OCI-LY3 (cell line): ENCODE measurements around the gene ZNF654.

Source experiments
- H2AFZ ChIP-seq: fragments of 200-600, 300-600 bp; shearing (Covaris generic); 2 replicates; pipeline ENCODE4 v1.6.0; 2014; ENCODE audit warnings: antibody characterized with exemption, low read depth, low read length
- H3K27ac ChIP-seq: fragments of 200-600, 300-600 bp; sonication (generic); 2 replicates; pipeline ENCODE4 v1.5.1; 2014; ENCODE audit warnings: mild to moderate bottlenecking, low read length, moderate library complexity, mixed read lengths
- H3K27me3 ChIP-seq: fragments of 200-600, 300-600 bp; sonication (generic); 2 replicates; pipeline ENCODE4 v1.6.1; 2014; ENCODE audit warnings: low read depth, low read length, mixed read lengths
- H3K36me3 ChIP-seq: fragments of 200-600, 300-600 bp; sonication (generic); replicated peaks from 2 replicates; pipeline ENCODE3; 2014; ENCODE audit warnings: low read depth, low read length, mixed read lengths
- H3K4me1 ChIP-seq: fragments of 300-600, 200-600 bp; sonication (generic); 2 replicates; pipeline ENCODE4 v1.6.1; 2014; ENCODE audit warnings: low read length, mixed read lengths
- H3K4me2 ChIP-seq: fragments of 200-600, 300-600 bp; sonication (generic); 2 replicates; pipeline ENCODE4 v1.6.1; 2014; ENCODE audit warnings: low read length, mixed read lengths
- H3K4me3 ChIP-seq: fragments of 300-600, 200-600 bp; sonication (generic); 2 replicates; pipeline ENCODE4 v1.5.1; 2014; ENCODE audit warnings: antibody characterized with exemption, mild to moderate bottlenecking, low read length, moderate library complexity
- H3K79me2 ChIP-seq: fragments of 300-600, 200-600 bp; shearing (Covaris generic); 2 replicates; pipeline ENCODE4 v1.6.1; 2014; ENCODE audit warnings: mild to moderate bottlenecking, low read length, mixed read lengths
- H3K9ac ChIP-seq: fragments of 300-600, 200-600 bp; shearing (Covaris generic); 2 replicates; pipeline ENCODE4 v1.6.0; 2014; ENCODE audit warnings: mild to moderate bottlenecking, low read length, moderate library complexity
- H3K9me3 ChIP-seq: fragments of 200-600, 300-600 bp; shearing (Covaris generic); 2 replicates; pipeline ENCODE4 v1.6.1; 2014; ENCODE audit warnings: low read length, mixed read lengths; ENCODE audit not compliant: insufficient read depth
- H4K20me1 ChIP-seq: fragments of 200-600, 300-600 bp; sonication (generic); 2 replicates; pipeline ENCODE4 v1.6.1; 2016; ENCODE audit warnings: low read length, mixed read lengths; ENCODE audit not compliant: insufficient read depth
- EZH2phosphoT487 ChIP-seq: fragments of 200-600 bp; shearing (Covaris generic); IDR thresholded peaks from 2 replicates; pipeline ENCODE4 v1.6.1; 2018; ENCODE audit warnings: antibody characterized with exemption, mixed run types, low read depth
- TF ChIP-seq, protein P1 (sequence below): fragments of 200-600, 300-600 bp; sonication (generic); IDR thresholded peaks from 2 replicates; pipeline ENCODE4 v1.5.1; 2014; ENCODE audit warnings: antibody characterized with exemption, low read length, low read depth

Gene ZNF654

DNA sequence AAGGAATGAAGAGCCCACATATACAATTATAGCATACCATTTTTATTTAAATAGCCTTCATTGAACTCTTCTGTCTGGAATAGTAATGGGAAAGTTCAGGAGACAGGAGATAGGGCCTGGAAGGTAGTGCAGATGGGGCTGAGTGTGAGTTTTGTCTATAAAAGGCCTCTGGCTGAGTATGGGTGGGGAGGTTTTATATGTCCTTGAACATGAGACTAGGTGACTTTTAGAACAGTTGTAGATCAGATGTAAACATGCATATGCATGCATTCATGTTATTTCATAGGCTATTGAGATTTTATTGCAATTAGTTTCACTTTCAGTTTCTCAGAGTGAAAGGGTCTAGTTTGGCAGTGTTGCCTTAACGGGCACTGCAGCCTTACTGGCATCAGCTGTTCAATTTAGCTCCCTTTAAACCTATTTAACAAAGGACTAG lies 27.4 kb upstream of the ZNF654 start:
- H3K79me2 ChIP-seq: no peaks in the 10 kb centered on the region
- H3K9ac ChIP-seq: peak overlapping the region; percentile 49

DNA sequence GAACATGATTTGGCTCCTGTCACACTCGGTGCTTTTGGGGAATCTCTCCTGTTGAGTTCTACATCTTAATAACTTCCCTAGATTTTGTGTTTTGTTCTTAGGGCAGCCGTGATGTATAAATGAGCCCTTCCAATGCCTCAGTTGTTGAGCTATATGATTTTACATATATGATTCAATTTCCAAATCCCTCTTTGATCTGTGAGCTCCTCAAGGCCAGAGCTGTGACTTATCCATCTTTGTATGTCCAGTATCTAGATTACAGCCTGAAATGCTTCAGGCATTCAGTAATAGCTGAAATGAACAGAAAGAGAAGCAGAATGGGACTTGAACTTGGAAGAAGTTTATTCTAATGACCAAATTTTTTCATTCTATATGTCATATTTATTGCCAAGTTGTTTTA lies 26.8 kb upstream of the ZNF654 start:
- peaks cover 11% of the 10 kb centered on the region for H3K4me1 ChIP-seq
- H3K4me2 ChIP-seq: peak overlapping the region; percentile 72
- no peak for TF ChIP-seq EZH2phosphoT487
- TF ChIP-seq, protein P1, sequence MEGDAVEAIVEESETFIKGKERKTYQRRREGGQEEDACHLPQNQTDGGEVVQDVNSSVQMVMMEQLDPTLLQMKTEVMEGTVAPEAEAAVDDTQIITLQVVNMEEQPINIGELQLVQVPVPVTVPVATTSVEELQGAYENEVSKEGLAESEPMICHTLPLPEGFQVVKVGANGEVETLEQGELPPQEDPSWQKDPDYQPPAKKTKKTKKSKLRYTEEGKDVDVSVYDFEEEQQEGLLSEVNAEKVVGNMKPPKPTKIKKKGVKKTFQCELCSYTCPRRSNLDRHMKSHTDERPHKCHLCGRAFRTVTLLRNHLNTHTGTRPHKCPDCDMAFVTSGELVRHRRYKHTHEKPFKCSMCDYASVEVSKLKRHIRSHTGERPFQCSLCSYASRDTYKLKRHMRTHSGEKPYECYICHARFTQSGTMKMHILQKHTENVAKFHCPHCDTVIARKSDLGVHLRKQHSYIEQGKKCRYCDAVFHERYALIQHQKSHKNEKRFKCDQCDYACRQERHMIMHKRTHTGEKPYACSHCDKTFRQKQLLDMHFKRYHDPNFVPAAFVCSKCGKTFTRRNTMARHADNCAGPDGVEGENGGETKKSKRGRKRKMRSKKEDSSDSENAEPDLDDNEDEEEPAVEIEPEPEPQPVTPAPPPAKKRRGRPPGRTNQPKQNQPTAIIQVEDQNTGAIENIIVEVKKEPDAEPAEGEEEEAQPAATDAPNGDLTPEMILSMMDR: no peak
- peak overlapping the region; percentile 49 for H3K9ac ChIP-seq
- no peaks in the 10 kb centered on the region for H3K9me3 ChIP-seq
- H3K27me3 ChIP-seq: no peaks in the 10 kb centered on the region
- no peaks in the 10 kb centered on the region for H3K79me2 ChIP-seq
- H3K4me3 ChIP-seq: peak overlapping the region; percentile 75
- no peaks in the 10 kb centered on the region for H3K36me3 ChIP-seq
- H2AFZ ChIP-seq: peak overlapping the region; percentile 97
- peak overlapping the region; percentile 20 for H3K27ac ChIP-seq
- H4K20me1 ChIP-seq: no peaks in the 10 kb centered on the region

More for the DNA sequence above, 27.4 kb upstream of the ZNF654 start:
- no peaks in the 10 kb centered on the region for H4K20me1 ChIP-seq
- no peaks in the 10 kb centered on the region for H3K9me3 ChIP-seq
- peak overlapping the region; percentile 72 for H3K4me2 ChIP-seq
- no peaks in the 10 kb centered on the region for H3K36me3 ChIP-seq
- peak overlapping the region; percentile 75 for H3K4me3 ChIP-seq
- H3K27me3 ChIP-seq: no peaks in the 10 kb centered on the region
- peaks cover 11% of the 10 kb centered on the region for H3K4me1 ChIP-seq
- H3K27ac ChIP-seq: peak overlapping the region; percentile 20
- peak overlapping the region; percentile 97 for H2AFZ ChIP-seq
- TF ChIP-seq EZH2phosphoT487: no peak
- TF ChIP-seq, protein P1: no peak

DNA sequence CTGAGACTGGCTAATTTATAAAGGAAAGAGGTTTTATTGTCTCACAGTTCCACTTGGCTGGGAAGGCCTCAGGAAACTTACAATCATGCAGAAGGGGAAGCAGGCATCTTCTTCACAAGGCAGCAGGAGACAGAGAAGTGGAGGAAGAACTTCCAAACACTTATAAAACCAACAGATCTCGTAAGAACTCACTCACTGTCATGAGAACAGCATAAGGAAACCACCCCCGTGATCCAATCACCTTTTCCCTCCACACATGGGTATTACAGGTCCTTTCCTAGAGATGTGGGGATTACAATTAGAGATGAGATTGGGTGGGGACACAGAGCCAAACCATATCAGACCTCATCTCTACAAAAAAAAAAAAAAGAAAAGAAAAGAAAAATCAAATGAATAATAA lies 26.0 kb upstream of the ZNF654 start:
- peaks cover 11% of the 10 kb centered on the region for H3K4me1 ChIP-seq
- no peak overlapping the region for H2AFZ ChIP-seq
- TF ChIP-seq EZH2phosphoT487: no peak
- TF ChIP-seq, protein P1: no peak
- H3K9ac ChIP-seq: no peak overlapping the region
- H3K4me2 ChIP-seq: no peak overlapping the region
- no peaks in the 10 kb centered on the region for H3K36me3 ChIP-seq
- no peaks in the 10 kb centered on the region for H4K20me1 ChIP-seq
- H3K9me3 ChIP-seq: no peaks in the 10 kb centered on the region
- no peaks in the 10 kb centered on the region for H3K79me2 ChIP-seq
- no peak overlapping the region for H3K27ac ChIP-seq
- no peaks in the 10 kb centered on the region for H3K27me3 ChIP-seq
- no peak overlapping the region for H3K4me3 ChIP-seq

DNA sequence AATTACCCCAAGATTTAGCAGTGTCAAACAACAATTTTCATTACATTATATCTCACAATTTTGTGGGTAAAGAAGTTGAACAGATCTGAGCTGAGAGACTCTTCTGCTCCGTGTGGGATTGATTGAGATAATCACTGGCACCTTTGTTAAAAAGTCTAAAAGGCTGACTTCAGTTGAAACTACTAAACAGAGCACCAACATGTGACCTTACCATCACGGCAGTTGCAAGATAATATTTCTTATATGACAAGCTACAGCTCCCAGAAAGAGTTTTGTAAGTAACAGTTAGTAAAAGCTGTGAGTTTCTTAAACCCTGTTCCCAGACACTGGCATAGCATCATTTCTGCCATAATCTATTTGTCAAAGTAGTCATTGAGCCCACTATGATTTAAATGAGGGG lies 25.2 kb upstream of the ZNF654 start:
- TF ChIP-seq, protein P1: no peak
- TF ChIP-seq EZH2phosphoT487: no peak
- Histone ChIP-seq H3K4me2 (no peak overlapping the region), H2AFZ (0 out of 2 replicates have a peak overlapping the region, but pooled peaks have one; percentile 10)

More for the DNA sequence above, 25.2 kb upstream of the ZNF654 start:
- no peak overlapping the region for H3K9ac ChIP-seq
- H4K20me1 ChIP-seq: no peaks in the 10 kb centered on the region
- H3K27me3 ChIP-seq: no peaks in the 10 kb centered on the region
- H3K4me3 ChIP-seq: no peak overlapping the region
- H3K9me3 ChIP-seq: no peaks in the 10 kb centered on the region
- H3K79me2 ChIP-seq: no peaks in the 10 kb centered on the region
- no peak overlapping the region for H3K27ac ChIP-seq
- H3K4me1 ChIP-seq: peaks cover 11% of the 10 kb centered on the region
- H3K36me3 ChIP-seq: no peaks in the 10 kb centered on the region
